T-helper 1 cell treated with Interleukin-12 subunit alpha and Interleukin-12 subunit beta and Interleukin-4 antibody, amounts not matched to agents 30 μg/mL and 1 μg/mL, for 36 hours (primary cell): Measurements from ENCODE around the gene FOS.

Source experiments
- H3K27ac Mint-ChIP-seq: one replicate; pipeline ENCODE4 v1.8.0; 2021; ENCODE audit warnings: mild to moderate bottlenecking, mixed read lengths
- H3K27me3 Mint-ChIP-seq: one replicate; pipeline ENCODE4 v1.8.0; 2021; ENCODE audit warnings: low read depth, mixed read lengths
- H3K36me3 Mint-ChIP-seq: one replicate; pipeline ENCODE4 v1.8.0; 2021; ENCODE audit warnings: low read depth, mixed read lengths
- H3K4me1 Mint-ChIP-seq: one replicate; pipeline ENCODE4 v1.8.0; 2021; ENCODE audit warnings: low read depth, mixed read lengths
- H3K4me3 Mint-ChIP-seq: one replicate; pipeline ENCODE4 v1.8.0; 2021; ENCODE audit warnings: mild to moderate bottlenecking, moderate library complexity, mixed read lengths
- H3K9me3 Mint-ChIP-seq: one replicate; pipeline ENCODE4 v1.8.0; 2021; ENCODE audit warnings: mixed read lengths

The FOS gene

DNA sequence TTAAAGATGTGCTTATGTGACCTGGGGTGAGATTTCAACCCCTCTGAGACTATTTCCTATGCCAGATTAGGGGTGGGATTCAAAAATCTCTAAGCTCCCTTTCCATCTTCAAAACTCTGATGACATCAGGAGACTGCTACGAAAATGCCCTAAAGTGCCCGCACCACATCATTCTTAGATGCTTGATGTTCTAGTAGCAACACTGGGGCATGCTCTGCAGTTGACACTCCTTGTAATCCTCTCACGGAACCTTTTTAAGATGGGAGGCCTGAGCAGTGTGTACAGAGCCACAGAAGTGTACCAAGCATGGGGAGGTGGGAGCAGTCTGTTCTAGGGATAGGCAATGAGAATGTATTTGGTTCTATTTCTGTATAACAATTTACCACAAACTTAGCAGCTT is 12.2 kb downstream of the FOS start:
- Mint-ChIP-seq H3K4me3 (no peak overlapping the region), H3K4me1 (peaks cover 16% of the 10 kb centered on the region), H3K27me3 (peaks cover 42% of the 10 kb centered on the region), H3K9me3 (no peaks in the 10 kb centered on the region), H3K27ac (no peak overlapping the region), H3K36me3 (no peaks in the 10 kb centered on the region)

DNA sequence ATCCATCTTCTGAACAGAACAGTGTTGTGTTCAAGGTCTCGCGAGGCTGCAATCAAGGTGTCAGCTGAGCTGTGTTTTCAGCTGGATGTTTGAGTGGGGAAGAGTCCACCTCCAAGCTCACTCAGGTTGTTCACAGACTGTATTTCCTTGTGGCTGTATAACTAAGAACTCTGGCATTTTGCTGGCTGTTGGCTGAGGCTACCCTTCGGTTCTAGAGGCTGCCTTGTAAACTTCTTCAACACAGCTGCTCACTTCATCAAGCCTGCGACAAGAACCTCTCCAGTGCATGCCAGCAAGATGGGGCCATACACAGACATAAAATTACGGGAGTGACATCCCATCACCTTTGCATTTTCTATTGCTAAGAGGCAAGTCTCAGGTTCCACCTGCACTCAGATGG is 12.7 kb downstream of the FOS start:
- Mint-ChIP-seq H3K27ac (no peak overlapping the region), H3K27me3 (peaks cover 39% of the 10 kb centered on the region), H3K36me3 (no peaks in the 10 kb centered on the region), H3K9me3 (no peaks in the 10 kb centered on the region), H3K4me3 (no peak overlapping the region), H3K4me1 (peaks cover 19% of the 10 kb centered on the region)

DNA sequence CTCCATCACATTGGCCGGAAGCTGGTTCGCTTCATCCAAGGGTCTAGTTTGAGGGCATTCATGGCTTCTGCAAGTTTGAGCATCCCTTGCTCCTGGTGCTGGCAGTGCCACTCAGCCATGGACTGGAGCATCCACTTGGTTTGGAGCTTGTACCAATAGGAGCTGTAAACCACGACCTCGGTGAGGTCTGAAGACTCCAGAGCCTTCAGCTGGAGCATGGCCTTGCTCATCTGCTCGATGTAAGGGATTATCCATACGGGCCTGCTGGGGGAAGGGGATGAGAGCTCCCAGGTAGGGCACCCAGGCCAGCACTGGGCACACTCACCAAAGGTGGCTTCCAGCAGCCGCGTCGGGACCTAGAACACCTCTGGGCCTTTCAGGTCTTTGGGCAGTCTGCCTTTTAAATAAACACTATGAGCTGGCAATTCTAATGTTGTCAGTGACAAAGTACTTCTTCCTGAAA is 13.5 kb downstream of the FOS start:
- Mint-ChIP-seq H3K4me1 (peaks cover 19% of the 10 kb centered on the region), H3K4me3 (no peak overlapping the region), H3K27ac (no peak overlapping the region)

GRCh38 chr14:75292886-75293285 is 14.3 kb downstream of the FOS start:
- no peak overlapping the region for H3K4me3 Mint-ChIP-seq
- peaks cover 24% of the 10 kb centered on the region for H3K27me3 Mint-ChIP-seq
- peaks cover 17% of the 10 kb centered on the region for H3K4me1 Mint-ChIP-seq
- H3K9me3 Mint-ChIP-seq = no peaks in the 10 kb centered on the region
- no peak overlapping the region for H3K27ac Mint-ChIP-seq
- H3K36me3 Mint-ChIP-seq = no peaks in the 10 kb centered on the region

More for the DNA sequence above, 13.5 kb downstream of the FOS start:
- H3K36me3 Mint-ChIP-seq = no peaks in the 10 kb centered on the region
- H3K9me3 Mint-ChIP-seq = no peaks in the 10 kb centered on the region
- peaks cover 31% of the 10 kb centered on the region for H3K27me3 Mint-ChIP-seq

DNA sequence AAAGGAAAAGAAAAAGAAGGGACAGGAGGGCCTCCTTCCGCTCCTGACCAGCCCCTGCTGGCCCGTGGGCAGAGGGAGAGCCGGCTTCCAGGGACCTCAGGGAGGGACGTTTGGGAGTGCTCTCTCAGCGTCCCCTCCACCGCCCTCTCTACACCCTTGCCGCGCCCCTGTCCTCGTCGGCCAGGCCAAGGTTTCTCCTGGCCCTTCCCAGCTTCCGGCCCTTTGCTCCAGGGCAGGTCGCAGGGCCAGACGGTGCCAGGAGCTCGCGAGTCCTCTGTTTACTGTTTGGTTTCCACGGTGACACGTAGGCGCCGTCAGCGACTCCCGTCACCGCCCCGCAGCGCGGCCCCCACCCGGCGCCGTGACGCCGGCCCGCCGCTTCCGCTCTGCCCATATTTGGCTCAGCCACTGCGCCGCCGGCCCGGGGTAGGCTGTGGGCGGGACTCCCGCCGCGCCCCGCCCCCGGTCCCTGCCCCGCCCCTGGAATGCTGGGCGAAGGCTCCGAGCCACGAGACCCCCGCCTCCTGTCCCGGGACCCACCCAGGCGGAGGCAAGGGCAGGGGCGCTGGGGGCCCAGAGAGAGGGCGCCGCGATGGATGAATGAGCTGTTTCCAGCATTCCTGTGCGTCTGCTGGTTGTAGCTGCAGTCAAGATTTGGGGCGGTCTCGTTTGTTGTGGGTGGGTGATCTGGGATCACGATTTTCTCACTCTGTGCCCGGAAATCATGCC is 15.5 kb downstream of the FOS start:
- Mint-ChIP-seq H3K36me3 (no peaks in the 10 kb centered on the region), H3K27me3 (peaks cover 20% of the 10 kb centered on the region), H3K4me1 (peaks cover 17% of the 10 kb centered on the region), H3K27ac (peak overlapping the region; percentile 90), H3K9me3 (no peaks in the 10 kb centered on the region), H3K4me3 (peak overlapping the region; percentile 85)

DNA sequence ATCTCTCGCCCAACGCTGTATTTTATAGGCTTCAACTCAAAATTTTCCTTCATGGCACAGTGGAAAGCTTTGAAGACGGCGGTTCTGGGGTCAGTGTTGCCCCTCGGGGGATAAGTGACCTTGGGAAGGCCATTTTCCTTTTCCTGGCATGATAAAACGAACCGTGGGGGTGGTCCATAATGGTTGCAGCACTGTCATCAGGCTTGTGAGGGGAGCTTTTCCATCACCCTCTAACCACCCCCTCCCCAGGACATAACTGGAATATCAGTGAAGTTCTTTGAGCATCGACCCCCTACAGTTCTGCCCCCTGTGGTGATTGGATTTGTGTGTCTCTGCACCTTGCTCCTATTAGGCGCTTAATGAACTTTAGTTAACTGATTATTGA is 16.0 kb downstream of the FOS start:
- Mint-ChIP-seq H3K4me1 (peaks cover 17% of the 10 kb centered on the region), H3K27me3 (peaks cover 17% of the 10 kb centered on the region), H3K9me3 (no peaks in the 10 kb centered on the region)

DNA sequence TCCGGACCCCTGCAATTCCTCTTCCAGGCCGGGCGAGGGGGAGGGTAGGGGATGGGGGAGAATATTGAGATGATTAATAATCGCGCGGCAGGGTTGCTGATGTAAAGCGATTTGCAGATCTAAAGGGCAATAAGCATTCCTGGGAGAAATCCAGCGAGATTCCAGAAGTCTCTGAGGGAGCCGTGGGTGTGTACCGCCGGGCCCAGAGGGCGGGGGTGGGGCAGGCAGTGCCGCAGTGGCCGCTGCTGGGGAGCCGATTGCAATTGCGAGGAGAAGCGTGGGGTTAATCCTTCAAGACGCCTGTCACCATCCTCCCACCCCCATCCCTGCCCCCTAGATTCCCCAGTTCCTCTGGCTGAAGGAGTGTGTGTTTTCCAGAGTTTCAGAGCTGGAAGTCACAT is 16.4 kb downstream of the FOS start:
- Mint-ChIP-seq H3K4me1 (peaks cover 17% of the 10 kb centered on the region), H3K36me3 (no peaks in the 10 kb centered on the region), H3K27ac (no peak overlapping the region), H3K4me3 (peak overlapping the region; percentile 85), H3K27me3 (peaks cover 13% of the 10 kb centered on the region), H3K9me3 (no peaks in the 10 kb centered on the region)

More for the DNA sequence above, 16.0 kb downstream of the FOS start:
- Mint-ChIP-seq H3K4me3 (peak overlapping the region; percentile 85), H3K27ac (peak overlapping the region; percentile 41), H3K36me3 (no peaks in the 10 kb centered on the region)

- H3K36me3 Mint-ChIP-seq = no peaks in the 10 kb centered on the region
- H3K4me1 Mint-ChIP-seq = peaks cover 17% of the 10 kb centered on the region
- H3K9me3 Mint-ChIP-seq = no peaks in the 10 kb centered on the region
- peak overlapping the region; percentile 85 for H3K4me3 Mint-ChIP-seq
- H3K27me3 Mint-ChIP-seq = peaks cover 9% of the 10 kb centered on the region
- peak overlapping the region; percentile 72 for H3K27ac Mint-ChIP-seq
Observed at GRCh38 chr14:75295491-75296345, 17.1 kb downstream of the FOS start.

- Mint-ChIP-seq H3K27ac (no peak overlapping the region), H3K36me3 (no peaks in the 10 kb centered on the region), H3K27me3 (no peaks in the 10 kb centered on the region), H3K4me3 (no peak overlapping the region), H3K9me3 (no peaks in the 10 kb centered on the region), H3K4me1 (peaks cover 32% of the 10 kb centered on the region)
Observed at GRCh38 chr14:75297411-75298040, 18.9 kb downstream of the FOS start.

DNA sequence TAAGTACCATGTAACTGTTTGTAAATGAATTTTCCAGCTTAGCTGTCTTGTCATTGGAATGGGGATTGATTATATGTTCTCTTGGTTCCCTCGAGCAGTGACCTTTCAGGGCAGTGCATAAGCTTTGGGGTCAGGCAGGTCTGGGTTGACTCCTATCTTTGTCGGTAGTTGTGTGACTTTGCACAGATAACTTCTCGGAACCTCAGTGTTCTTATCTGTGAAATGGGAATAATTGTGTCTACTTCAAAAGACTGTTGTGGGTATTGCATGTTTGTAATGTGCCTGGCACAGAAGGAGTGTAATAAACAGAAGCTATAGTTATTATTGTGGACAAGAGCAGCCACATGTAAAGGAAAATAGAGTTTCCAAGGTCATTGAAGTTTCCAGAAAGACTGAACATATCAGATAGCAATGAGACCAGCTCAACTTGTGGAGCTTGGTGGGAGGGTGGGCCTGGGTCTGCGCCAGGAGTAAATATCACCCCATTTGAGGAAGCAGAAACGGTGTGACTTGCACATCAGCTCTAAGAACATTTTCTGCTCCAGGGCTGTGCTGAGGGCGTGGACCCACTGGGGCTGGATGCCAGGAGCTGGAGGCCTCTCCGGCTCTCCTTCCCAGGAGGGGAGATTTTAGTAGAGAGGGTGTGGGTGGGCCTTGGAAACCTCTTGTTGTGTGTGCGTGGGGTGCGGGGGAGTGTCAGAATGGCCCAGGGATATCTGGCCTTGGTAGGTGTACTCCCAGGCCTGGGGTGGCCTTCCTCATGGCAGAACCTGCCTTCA is 19.7 kb downstream of the FOS start:
- no peak overlapping the region for H3K4me3 Mint-ChIP-seq
- peaks cover 33% of the 10 kb centered on the region for H3K4me1 Mint-ChIP-seq
- no peak overlapping the region for H3K27ac Mint-ChIP-seq
- no peaks in the 10 kb centered on the region for H3K27me3 Mint-ChIP-seq
- no peaks in the 10 kb centered on the region for H3K9me3 Mint-ChIP-seq
- H3K36me3 Mint-ChIP-seq = no peaks in the 10 kb centered on the region

GRCh38 chr14:75299059-75299458 is 20.4 kb downstream of the FOS start:
- no peaks in the 10 kb centered on the region for H3K9me3 Mint-ChIP-seq
- H3K36me3 Mint-ChIP-seq = no peaks in the 10 kb centered on the region
- no peak overlapping the region for H3K4me3 Mint-ChIP-seq
- H3K27ac Mint-ChIP-seq = no peak overlapping the region
- no peaks in the 10 kb centered on the region for H3K27me3 Mint-ChIP-seq
- peaks cover 35% of the 10 kb centered on the region for H3K4me1 Mint-ChIP-seq

- Mint-ChIP-seq H3K4me1 (peaks cover 34% of the 10 kb centered on the region), H3K9me3 (no peaks in the 10 kb centered on the region), H3K36me3 (no peaks in the 10 kb centered on the region), H3K4me3 (no peak overlapping the region), H3K27me3 (no peaks in the 10 kb centered on the region), H3K27ac (no peak overlapping the region)
Observed at GRCh38 chr14:75299576-75299975, 20.9 kb downstream of the FOS start.

DNA sequence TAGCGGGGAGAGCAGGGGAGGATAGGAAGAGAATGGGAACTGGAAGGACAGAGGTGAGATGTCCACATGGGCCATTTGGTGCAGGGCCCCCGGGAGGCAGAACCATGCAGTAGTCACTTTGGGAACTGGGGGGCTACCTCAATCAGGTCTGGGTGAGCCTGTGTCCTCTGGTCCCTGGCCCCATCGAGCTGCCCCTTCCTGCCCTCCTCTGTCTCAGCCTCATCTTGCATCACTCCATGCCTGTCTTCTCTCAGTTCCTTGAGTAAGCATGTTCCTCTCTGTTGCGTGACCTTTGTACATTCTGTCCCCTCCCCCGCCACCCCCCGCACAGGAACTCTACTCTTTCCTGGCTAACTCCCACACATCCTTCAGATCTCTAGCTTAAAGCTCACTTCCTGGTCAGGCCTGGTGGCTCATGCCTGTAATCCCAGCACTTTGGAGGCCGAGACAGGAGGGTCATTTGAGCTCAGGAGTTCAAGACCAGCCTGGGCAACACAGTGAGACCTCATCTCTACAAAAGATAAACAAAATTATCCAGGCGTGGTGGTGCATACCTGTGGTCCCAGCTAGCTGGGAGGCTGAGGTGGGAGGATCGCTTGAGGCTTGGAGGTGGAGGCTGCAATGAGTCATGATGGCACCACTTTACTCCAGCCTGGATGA is 23.2 kb downstream of the FOS start:
- peak overlapping the region; percentile 76 for H3K27ac Mint-ChIP-seq
- H3K4me1 Mint-ChIP-seq = peaks cover 18% of the 10 kb centered on the region

DNA sequence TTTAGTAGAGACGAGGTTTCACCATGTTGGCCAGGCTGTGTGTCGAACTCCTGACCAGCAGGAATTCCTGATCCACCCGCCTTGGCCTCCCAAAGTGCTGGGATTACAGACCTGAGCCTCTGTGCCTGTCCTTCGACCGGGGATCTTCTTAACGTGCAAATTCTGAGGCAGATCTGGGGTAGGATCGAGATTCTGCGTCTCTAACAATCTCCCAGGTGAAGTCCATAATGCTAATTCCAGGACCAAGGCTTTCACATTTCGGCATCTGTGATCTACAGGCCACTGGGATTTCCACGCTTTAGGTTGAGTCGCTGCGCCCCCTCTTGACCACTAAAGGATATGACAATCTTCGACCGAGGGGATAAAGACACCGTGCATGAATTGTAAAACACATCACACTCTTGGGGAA is 24.8 kb downstream of the FOS start:
- Mint-ChIP-seq H3K9me3 (no peaks in the 10 kb centered on the region), H3K36me3 (no peaks in the 10 kb centered on the region), H3K4me3 (no peak overlapping the region), H3K4me1 (peaks cover 28% of the 10 kb centered on the region), H3K27me3 (no peaks in the 10 kb centered on the region), H3K27ac (peak overlapping the region; percentile 60)

More for the DNA sequence above, 23.2 kb downstream of the FOS start:
- Mint-ChIP-seq H3K9me3 (no peaks in the 10 kb centered on the region), H3K36me3 (no peaks in the 10 kb centered on the region), H3K27me3 (no peaks in the 10 kb centered on the region), H3K4me3 (peak overlapping the region; percentile 30)
